Endothelial cell of umbilical vein (primary cell): Measurements from ENCODE around the gene GFRA3. TPM values are rescaled to one million over a fixed set of nuclear protein-coding genes. Genes with fewer than 3 reads are reported as not detected.

Experiments used
- BruUV-seq: library from RNA; stranded (reverse); fragments of 400-500 nt; replicated peaks from 2 replicates; lab custom pipeline; 2021; lab: Mats Ljungman, UMichigan
- CTCF ChIA-PET: fragments of 300-600, 350-600 bp; sonication (Branson Sonifier 250); formaldehyde crosslinking; loops from one replicate; lab custom pipeline; 2021; ENCODE audit warnings: antibody characterized with exemption, inconsistent platforms; lab: Charles Lee
- POLR2A ChIA-PET: fragments of 300-600, 350-600 bp; sonication (Branson Sonifier 250); formaldehyde crosslinking; loops from one replicate; lab custom pipeline; 2021; ENCODE audit warnings: antibody characterized with exemption, inconsistent platforms; lab: Charles Lee
- DNase-seq: peaks from one replicate; pipeline ENCODE4 v3.0.0-alpha.2; 2011; ENCODE audit warnings: low read depth, low spot score
- FAIRE-seq: peaks from 2 replicates; lab custom pipeline; 2011; peaks lifted over from hg19 to GRCh38; lab: Jason Lieb, UNC
- H2AFZ ChIP-seq: 2 replicates; pipeline ENCODE4 v1.6.0; 2012; ENCODE audit warnings: low read depth, low read length, control low read depth, inconsistent platforms
- H3K27ac ChIP-seq: 2 replicates; pipeline ENCODE4 v1.5.1; 2011; ENCODE audit warnings: low read depth, mild to moderate bottlenecking, control low read depth, low read length, moderate library complexity; ENCODE audit not compliant: insufficient read depth
- H3K27me3 ChIP-seq, 2 experiments: 2 replicates each; pipeline versions ENCODE4 v1.6.0 to v1.6.1; 2011; ENCODE audit warnings: low read length in 2 of 2, mixed read lengths in 1 of 2; ENCODE audit not compliant: control insufficient read depth in 2 of 2, insufficient read depth in 2 of 2
- H3K36me3 ChIP-seq, 2 experiments: 2 replicates in 1 of 2; 3 replicates in 1 of 2; pipeline ENCODE4 v1.5.1; 2011; ENCODE audit warnings: low read length in 2 of 2, mild to moderate bottlenecking in 1 of 2, moderate library complexity in 1 of 2; ENCODE audit not compliant: control insufficient read depth in 2 of 2, insufficient read depth in 2 of 2; ENCODE audit errors: extremely low read depth in 1 of 2
- H3K4me1 ChIP-seq: 3 replicates; pipeline ENCODE4 v1.5.1; 2011; ENCODE audit warnings: mild to moderate bottlenecking, low read length; ENCODE audit not compliant: control insufficient read depth, insufficient read depth; ENCODE audit errors: extremely low read depth
- H3K4me2 ChIP-seq: 2 replicates; pipeline ENCODE4 v1.6.1; 2011; ENCODE audit warnings: low read length, control low read depth, mixed read lengths; ENCODE audit not compliant: insufficient read depth
- H3K4me3 ChIP-seq, 3 experiments: fragments of 200-600 bp in 1 of 3; sonication (generic), shearing (Covaris generic) in 1 of 3; replicated peaks in 1 of 3; 2 replicates each; pipeline ENCODE4 v1.5.1; 2011 to 2016; ENCODE audit warnings: control low read depth in 3 of 3, low read length in 3 of 3, mild to moderate bottlenecking in 2 of 3, inconsistent platforms in 1 of 3, low read depth in 1 of 3, moderate library complexity in 1 of 3; ENCODE audit not compliant: insufficient read depth in 1 of 3
- H3K79me2 ChIP-seq: 2 replicates; pipeline ENCODE4 v1.6.0; 2012; ENCODE audit warnings: low read length, inconsistent platforms; ENCODE audit not compliant: control insufficient read depth, insufficient read depth
- H3K9ac ChIP-seq: replicated peaks from 2 replicates; pipeline ENCODE3; 2011; ENCODE audit warnings: low read length, control low read depth; ENCODE audit not compliant: insufficient read depth; ENCODE audit errors: extremely low read depth
- H3K9me1 ChIP-seq: replicated peaks from 3 replicates; pipeline ENCODE4 v1.6.0; 2011; ENCODE audit warnings: mild to moderate bottlenecking, low read length; ENCODE audit not compliant: control insufficient read depth, insufficient read depth; ENCODE audit errors: extremely low read depth
- H3K9me3 ChIP-seq: replicated peaks from 2 replicates; pipeline ENCODE4 v1.5.1; 2012; ENCODE audit warnings: low read length, inconsistent platforms; ENCODE audit not compliant: control insufficient read depth, insufficient read depth
- H4K20me1 ChIP-seq: replicated peaks from 2 replicates; pipeline ENCODE3; 2011; ENCODE audit warnings: mild to moderate bottlenecking, low read length; ENCODE audit not compliant: control insufficient read depth, insufficient read depth; ENCODE audit errors: extremely low read depth
- EZH2 ChIP-seq: IDR thresholded peaks from 2 replicates; pipeline ENCODE4 v1.6.1; 2012; ENCODE audit warnings: borderline replicate concordance, low read depth, mild to moderate bottlenecking, moderate library complexity, low read length, inconsistent platforms; ENCODE audit not compliant: severe bottlenecking
- FOS ChIP-seq: IDR thresholded peaks from 2 replicates; pipeline ENCODE4 v1.6.1; 2011; ENCODE audit warnings: mild to moderate bottlenecking, low read length, moderate library complexity, borderline replicate concordance; ENCODE audit not compliant: insufficient read depth
- GATA2 ChIP-seq: IDR thresholded peaks from 2 replicates; pipeline ENCODE4 v1.7.0; 2011; ENCODE audit warnings: low read depth, mild to moderate bottlenecking, moderate library complexity, mixed read lengths, low read length; ENCODE audit not compliant: insufficient read length, insufficient read depth
- JUN ChIP-seq: IDR thresholded peaks from 2 replicates; pipeline ENCODE4 v1.6.1; 2011; ENCODE audit warnings: borderline replicate concordance, low read depth; ENCODE audit not compliant: insufficient read length, insufficient read depth
- MYC ChIP-seq: IDR thresholded peaks from one replicate; pipeline ENCODE4 v1.6.1; 2011; ENCODE audit warnings: mild to moderate bottlenecking, low read depth, low read length
- POLR2A ChIP-seq: IDR thresholded peaks from 2 replicates; pipeline ENCODE4 v1.6.1; 2012; ENCODE audit warnings: low read depth, mild to moderate bottlenecking, control low read depth, low read length
- POLR2AphosphoS5 ChIP-seq: IDR thresholded peaks from 2 replicates; pipeline ENCODE4 v1.6.1; 2012; ENCODE audit warnings: low read depth, mild to moderate bottlenecking, control low read depth, low read length, moderate library complexity; ENCODE audit not compliant: insufficient read depth
- dilution Hi-C: fragments of 300-500 bp; cut with MboI; formaldehyde crosslinking; loops from one replicate; pipeline ENCODE4 v1.15.0; 2019; ENCODE audit warnings: low sequenced_read_pairs; ENCODE audit not compliant: extremely low pct_ligation_motif_present
- intact Hi-C: fragments of 100-400 bp; cut with micrococcal nuclease; formaldehyde crosslinking; loops from one replicate; pipeline ENCODE4 v1.10.0; 2022
- polyA plus RNA-seq, 4 experiments: library from polyadenylated mRNA; depleted of rRNA in 3 of 4; stranded (reverse) in 3 of 4; unstranded in 1 of 4; fragments of >200 nt; gene quantifications; 2 replicates each; pipeline versions ENCODE4 v1.2.1 to v1.2.3, GENCODE V29; 2011 to 2012; ENCODE audit warnings: missing spikeins in 1 of 4
- total RNA-seq: library from RNA; stranded (reverse); gene quantifications from 2 replicates; pipeline ENCODE4 v1.2.3, GENCODE V29; 2021
- TF ChIP-seq, protein P1 (sequence below): IDR thresholded peaks from 2 replicates; pipeline ENCODE4 v1.6.1; 2011; ENCODE audit not compliant: insufficient read depth, insufficient read length
- TF ChIP-seq, protein P2 (sequence below), 2 donors: IDR thresholded peaks; 1 replicate in 1 of 2; 2 replicates in 1 of 2; pipeline ENCODE4 v1.5.1; 2011; ENCODE audit warnings: low read length in 2 of 2, mild to moderate bottlenecking in 2 of 2, moderate library complexity in 2 of 2, control low read depth in 1 of 2, inconsistent platforms in 1 of 2, low read depth in 1 of 2; ENCODE audit not compliant: insufficient read depth in 1 of 2; ENCODE audit errors: extremely low read depth in 1 of 2

The GFRA3 gene
- total and polyA plus RNA-seq, 2 donors (not counting 3 experiments of a cell fraction or from before 2014, with no cell fraction given) = 0.10 TPM; not detected in 1

DNA sequence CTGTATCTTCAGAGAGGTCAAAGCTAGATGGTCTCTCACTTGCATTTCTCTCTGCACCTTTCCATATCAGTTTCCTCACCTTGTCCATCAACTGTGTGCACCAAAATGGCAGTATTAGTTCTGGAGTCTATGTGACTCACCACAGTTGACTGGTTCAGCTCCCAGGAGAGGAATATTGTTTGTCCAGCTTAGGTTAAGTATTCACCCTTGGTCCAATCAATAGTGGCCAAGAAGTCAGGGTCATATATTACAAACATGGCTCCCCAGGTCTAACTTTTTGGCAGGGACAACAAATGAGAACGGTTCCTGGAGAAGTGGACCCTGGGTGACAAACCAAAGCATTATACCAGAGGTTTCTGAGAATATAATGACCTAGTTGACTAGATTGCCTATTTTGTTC is 36.4 kb downstream of the GFRA3 start:
- no peak overlapping the region for H2AFZ ChIP-seq
- no peak overlapping the region for H3K4me2 ChIP-seq
- H3K4me1 ChIP-seq = peaks cover 2% of the 10 kb centered on the region
- H4K20me1 ChIP-seq = no peaks in the 10 kb centered on the region
- ChIA-PET CTCF (interaction anchor here (1.4 to 2.4 kb wide), 2 partner anchors 15 to 45 kb away, joined by 4 to 11 read pairs; no protein-coding TSS in a partner anchor), POLR2A (no interaction called here)
- H3K27me3 ChIP-seq = peaks cover 5 to 10% of the 10 kb centered on the region in 2 experiments
- H3K79me2 ChIP-seq = no peaks in the 10 kb centered on the region
- H3K27ac ChIP-seq = no peak overlapping the region
- H3K9me1 ChIP-seq = no peaks in the 10 kb centered on the region
- intact Hi-C loops = no loop called here
- H3K36me3 ChIP-seq = no peaks in the 10 kb centered on the region
- H3K9me3 ChIP-seq = no peaks in the 10 kb centered on the region
- no TSS peak for BruUV-seq
- no peak for TF ChIP-seq JUN
- TF ChIP-seq POLR2A = no peak
- no peak for TF ChIP-seq EZH2
- no peak for TF ChIP-seq GATA2
- TF ChIP-seq, protein P1, sequence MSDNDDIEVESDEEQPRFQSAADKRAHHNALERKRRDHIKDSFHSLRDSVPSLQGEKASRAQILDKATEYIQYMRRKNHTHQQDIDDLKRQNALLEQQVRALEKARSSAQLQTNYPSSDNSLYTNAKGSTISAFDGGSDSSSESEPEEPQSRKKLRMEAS = no peak
- no peak for TF ChIP-seq FOS
- no peak for TF ChIP-seq POLR2AphosphoS5
- TF ChIP-seq MYC = no peak
- TF ChIP-seq, protein P2, sequence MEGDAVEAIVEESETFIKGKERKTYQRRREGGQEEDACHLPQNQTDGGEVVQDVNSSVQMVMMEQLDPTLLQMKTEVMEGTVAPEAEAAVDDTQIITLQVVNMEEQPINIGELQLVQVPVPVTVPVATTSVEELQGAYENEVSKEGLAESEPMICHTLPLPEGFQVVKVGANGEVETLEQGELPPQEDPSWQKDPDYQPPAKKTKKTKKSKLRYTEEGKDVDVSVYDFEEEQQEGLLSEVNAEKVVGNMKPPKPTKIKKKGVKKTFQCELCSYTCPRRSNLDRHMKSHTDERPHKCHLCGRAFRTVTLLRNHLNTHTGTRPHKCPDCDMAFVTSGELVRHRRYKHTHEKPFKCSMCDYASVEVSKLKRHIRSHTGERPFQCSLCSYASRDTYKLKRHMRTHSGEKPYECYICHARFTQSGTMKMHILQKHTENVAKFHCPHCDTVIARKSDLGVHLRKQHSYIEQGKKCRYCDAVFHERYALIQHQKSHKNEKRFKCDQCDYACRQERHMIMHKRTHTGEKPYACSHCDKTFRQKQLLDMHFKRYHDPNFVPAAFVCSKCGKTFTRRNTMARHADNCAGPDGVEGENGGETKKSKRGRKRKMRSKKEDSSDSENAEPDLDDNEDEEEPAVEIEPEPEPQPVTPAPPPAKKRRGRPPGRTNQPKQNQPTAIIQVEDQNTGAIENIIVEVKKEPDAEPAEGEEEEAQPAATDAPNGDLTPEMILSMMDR (IDR thresholded peaks at IDR 0.05; ENCODE audit: extremely low read depth in 1 of 2, insufficient read depth in 1 of 2, low read depth in 1 of 2, low read length in 2 of 2) = no peak
- DNase-seq = no peak
- no peak overlapping the region for H3K4me3 ChIP-seq
- H3K9ac ChIP-seq = no peak overlapping the region
- FAIRE-seq = no peak
- dilution Hi-C loops = no loop called here
